Ovary (tissue), 9 donors: ENCODE results near the gene PPP2R3B. TPM values are rescaled to one million over a fixed set of nuclear protein-coding genes. Genes with fewer than 3 reads are reported as not detected.

Experiments used
- DNase-seq, 5 donors: peaks; one replicate each; pipeline ENCODE4 v3.0.0-alpha.2; 2019 to 2020
- H3K27ac ChIP-seq, 2 donors: fragments of 200-600 bp; one replicate each; pipeline versions ENCODE4 v1.5.1 to v1.8.0; 2019 to 2022
- H3K27me3 ChIP-seq: fragments of 200-600 bp; one replicate; pipeline ENCODE4 v1.8.0; 2022
- H3K36me3 ChIP-seq: fragments of 200-600 bp; sonication (generic); one replicate; pipeline ENCODE4 v1.5.1; 2019
- H3K4me1 ChIP-seq: one replicate; pipeline ENCODE4 v1.8.1; 2013; ENCODE audit warnings: mild to moderate bottlenecking, moderate library complexity; ENCODE audit not compliant: insufficient read depth
- H3K4me3 ChIP-seq: fragments of 200-600 bp; sonication (generic); one replicate; pipeline ENCODE4 v1.5.1; 2017
- H3K9me3 ChIP-seq, 2 donors: fragments of 200-600 bp in 1 of 2; sonication (generic) in 1 of 2; one replicate each; pipeline versions ENCODE4 v1.5.1 to v1.8.1; 2013 to 2019; ENCODE audit warnings: mild to moderate bottlenecking in 1 of 2, moderate library complexity in 1 of 2
- EP300 ChIP-seq: sonication (generic); formaldehyde crosslinking; IDR thresholded peaks from one replicate; pipeline ENCODE4 v1.6.1; 2017; ENCODE audit warnings: antibody characterized with exemption
- POLR2A ChIP-seq: fragments of 450-650 bp; IDR thresholded peaks from one replicate; pipeline ENCODE4 v1.6.1; 2017; ENCODE audit warnings: antibody characterized with exemption, mild to moderate bottlenecking, moderate library complexity
- WGBS, 3 donors: extraction: QIAGEN DNeasy Blood & Tissue Kit in 1 of 3; methylation state at CpG; one replicate each; pipeline versions ENCODE4 v1.1.5 to v1.1.7; 2013 to 2017; 5-methylcytosine and 5-hydroxymethylcytosine counted together
- intact Hi-C, 4 donors: fragments of 100-400 bp; cut with DNase I; formaldehyde crosslinking; loops; one replicate each; pipeline versions ENCODE4 v1.11.0 to v1.15.1; 2022 to 2023
- polyA plus RNA-seq, 2 donors: library from polyadenylated mRNA; stranded (reverse); fragments of 200-250 nt in 1 of 2; fragments of 350-450 nt in 1 of 2; fragmentation: Illumina TruSeq in 1 of 2; extraction: RNeasy Lipid Tissue Mini Kit (QIAGEN cat#74804) in 1 of 2; gene quantifications; one replicate each; pipeline ENCODE4 v1.2.3, GENCODE V29; 2013 to 2014
- total RNA-seq, 7 donors: library from RNA; depleted of rRNA in 2 of 7; stranded (reverse); fragments of >200 nt in 2 of 7; fragmentation: NEBNext Ultra II Directional in 3 of 7; extraction: Animal tissue kit (Norgen Biotek cat#: 25700) in 3 of 7; gene quantifications; one replicate each; pipeline versions ENCODE4 v1.1.0 to v1.2.4, GENCODE V29; 2016 to 2023
- TF ChIP-seq, protein P1 (sequence below), 3 donors: fragments of 450-650 bp in 2 of 3; fragments of 200-600 bp in 1 of 3; IDR thresholded peaks; one replicate each; pipeline versions ENCODE4 v1.5.1 to v1.8.0; 2016 to 2022; ENCODE audit warnings: antibody characterized with exemption in 3 of 3, mild to moderate bottlenecking in 1 of 3
- donor health status: DM: no; HTN: no; CAD: no; lungs with moderate emphysema.
- donor health status: DM: no; HTN: no; CAD: no.
- donor health status: Bipolar disorder and iron deficiency.
- donor health status: DM: yes; HTN: yes; CAD: no.
- donor health status: DM: no; HTN: no; CAD: no.
- donor health status: DM: yes; HTN: yes; CAD: no.

Gene PPP2R3B
- total and polyA plus RNA-seq, 9 donors, result 2.3 to 25.0 (median 18.4) TPM

GRCh38 chrX:426881-427280 lies 40.2 kb upstream of the PPP2R3B start:
- DNase-seq, result no peak
- TF ChIP-seq, protein P1, sequence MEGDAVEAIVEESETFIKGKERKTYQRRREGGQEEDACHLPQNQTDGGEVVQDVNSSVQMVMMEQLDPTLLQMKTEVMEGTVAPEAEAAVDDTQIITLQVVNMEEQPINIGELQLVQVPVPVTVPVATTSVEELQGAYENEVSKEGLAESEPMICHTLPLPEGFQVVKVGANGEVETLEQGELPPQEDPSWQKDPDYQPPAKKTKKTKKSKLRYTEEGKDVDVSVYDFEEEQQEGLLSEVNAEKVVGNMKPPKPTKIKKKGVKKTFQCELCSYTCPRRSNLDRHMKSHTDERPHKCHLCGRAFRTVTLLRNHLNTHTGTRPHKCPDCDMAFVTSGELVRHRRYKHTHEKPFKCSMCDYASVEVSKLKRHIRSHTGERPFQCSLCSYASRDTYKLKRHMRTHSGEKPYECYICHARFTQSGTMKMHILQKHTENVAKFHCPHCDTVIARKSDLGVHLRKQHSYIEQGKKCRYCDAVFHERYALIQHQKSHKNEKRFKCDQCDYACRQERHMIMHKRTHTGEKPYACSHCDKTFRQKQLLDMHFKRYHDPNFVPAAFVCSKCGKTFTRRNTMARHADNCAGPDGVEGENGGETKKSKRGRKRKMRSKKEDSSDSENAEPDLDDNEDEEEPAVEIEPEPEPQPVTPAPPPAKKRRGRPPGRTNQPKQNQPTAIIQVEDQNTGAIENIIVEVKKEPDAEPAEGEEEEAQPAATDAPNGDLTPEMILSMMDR (IDR thresholded peaks at IDR 0.05), result no peak
- no peak for TF ChIP-seq EP300
- no peak for TF ChIP-seq POLR2A
- intact Hi-C loops, result no loop called here
- no peaks in the 10 kb centered on the region for H3K9me3 ChIP-seq
- H3K27ac ChIP-seq, result no peak overlapping the region
- whole genome bisulfite sequencing, 3 donors, result 70 to 75% (median 73%) methylated on average over 14 of the region's 14 CpGs
- no peaks in the 10 kb centered on the region for H3K27me3 ChIP-seq
- H3K4me1 ChIP-seq, result no peaks in the 10 kb centered on the region
- no peaks in the 10 kb centered on the region for H3K36me3 ChIP-seq
- H3K4me3 ChIP-seq, result no peak overlapping the region

- intact Hi-C loops, result no loop called here
- H3K4me1 ChIP-seq, result no peaks in the 10 kb centered on the region
- H3K27ac ChIP-seq, result no peak overlapping the region
- TF ChIP-seq, protein P1 (IDR thresholded peaks at IDR 0.05), result no peak
- TF ChIP-seq POLR2A, result no peak
- no peak for TF ChIP-seq EP300
- H3K9me3 ChIP-seq, result no peaks in the 10 kb centered on the region
- no peaks in the 10 kb centered on the region for H3K27me3 ChIP-seq
- H3K36me3 ChIP-seq, result no peaks in the 10 kb centered on the region
- no peak for DNase-seq
- 68 to 81% (median 69%) methylated on average over 20 of the region's 20 CpGs for WGBS, 3 donors
- no peak overlapping the region for H3K4me3 ChIP-seq
Measured at GRCh38 chrX:425056-425455, 38.3 kb upstream of the PPP2R3B start.

DNA sequence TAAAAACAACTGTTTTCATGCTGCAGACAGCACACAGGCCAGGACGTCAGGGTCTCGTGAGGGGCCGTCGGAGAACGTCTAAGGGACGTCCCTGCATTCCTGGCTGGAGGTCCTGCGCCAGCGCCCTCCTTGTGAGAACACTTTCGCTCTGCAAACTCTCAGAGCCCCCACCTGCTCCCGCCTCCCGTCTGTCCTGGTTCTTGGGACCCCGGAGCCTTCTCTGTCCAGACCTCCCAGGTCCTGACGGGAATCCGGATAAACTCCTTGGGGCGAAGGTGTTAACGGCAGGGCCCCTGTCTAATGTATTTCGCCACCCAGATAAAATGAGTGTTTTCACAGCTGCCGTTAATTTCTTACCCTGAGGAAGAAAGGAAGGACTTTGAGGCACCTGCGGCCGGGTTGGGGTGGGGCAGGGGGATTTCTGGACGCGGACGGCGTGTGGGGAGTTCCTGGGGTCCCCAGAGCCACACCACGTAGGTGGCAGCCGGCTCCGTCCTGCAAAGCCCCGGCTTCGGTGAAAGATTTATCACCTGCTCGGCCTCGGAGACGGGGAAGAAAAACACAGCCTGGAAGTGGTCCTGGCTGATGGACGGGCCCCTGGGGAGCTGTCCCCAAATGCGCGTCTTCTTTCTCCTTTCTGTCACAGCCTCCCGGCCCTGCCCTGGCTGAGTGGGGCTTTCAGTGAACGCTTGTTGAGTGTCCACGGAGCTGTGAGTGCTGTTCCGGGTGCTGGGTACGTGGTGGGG lies 35.1 kb upstream of the PPP2R3B start:
- Histone ChIP-seq H3K4me3 (no peak overlapping the region), H3K27ac (no peak overlapping the region), H3K9me3 (no peaks in the 10 kb centered on the region), H3K36me3 (no peaks in the 10 kb centered on the region), H3K27me3 (no peaks in the 10 kb centered on the region), H3K4me1 (no peaks in the 10 kb centered on the region)
- TF ChIP-seq, protein P1 (IDR thresholded peaks at IDR 0.05), result no peak
- TF ChIP-seq POLR2A, result no peak
- TF ChIP-seq EP300, result no peak
- intact Hi-C loops, result no loop called here
- WGBS, 3 donors, result 21 to 23% (median 22%) methylated on average over 40 of the region's 40 CpGs
- no peak for DNase-seq

DNA sequence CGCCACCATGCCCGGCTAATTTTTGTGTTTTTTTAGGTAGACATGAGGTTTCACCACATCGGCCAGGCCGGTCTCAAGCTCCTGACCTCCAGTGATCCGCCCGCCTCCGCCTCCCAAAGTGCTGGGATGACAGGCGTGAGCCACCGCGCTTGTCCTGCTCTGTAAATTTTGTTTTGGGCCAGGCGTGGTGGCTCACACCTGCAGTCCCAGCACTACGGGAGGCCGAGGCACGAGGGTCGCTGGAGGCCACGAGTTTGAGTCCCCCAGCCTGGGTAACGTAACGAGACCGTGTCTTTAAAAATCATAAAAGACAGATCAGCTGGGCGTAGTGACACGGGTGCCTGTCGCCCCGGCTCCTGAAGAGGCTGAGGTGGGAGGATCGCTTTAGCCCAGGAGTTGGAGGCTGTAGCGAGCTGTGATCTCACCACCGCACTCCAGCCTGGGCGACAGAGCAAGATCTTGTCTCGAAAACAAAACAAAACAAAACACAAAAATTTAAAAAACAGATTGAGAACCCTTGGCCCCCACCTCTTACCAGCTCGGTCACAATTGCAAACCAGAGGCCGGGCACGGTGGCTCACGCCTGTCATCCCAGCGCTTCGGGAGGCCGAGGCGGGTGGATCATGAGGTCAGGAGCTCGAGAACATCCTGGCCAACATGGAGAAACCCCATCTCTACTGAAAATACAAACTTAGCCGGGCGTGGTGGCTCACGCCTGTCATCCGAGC lies 34.0 kb upstream of the PPP2R3B start:
- Histone ChIP-seq H3K9me3 (no peaks in the 10 kb centered on the region), H3K4me1 (no peaks in the 10 kb centered on the region), H3K4me3 (no peak overlapping the region), H3K27me3 (no peaks in the 10 kb centered on the region), H3K27ac (no peak overlapping the region), H3K36me3 (no peaks in the 10 kb centered on the region)
- no peak for DNase-seq
- no peak for TF ChIP-seq EP300
- no peak for TF ChIP-seq POLR2A
- TF ChIP-seq, protein P1 (IDR thresholded peaks at IDR 0.05), result no peak
- 89 to 94% (median 91%) methylated on average over 40 to 41 of the region's 41 CpGs for WGBS, 3 donors
- intact Hi-C loops, result no loop called here
